ENCODE results near the gene FCER2.
"Not testable (repeated sequence)": the region's sequence is repeated elsewhere in the genome, so short reads cannot be mapped to it uniquely, and the experiment has no call there.

The FCER2 gene

GRCh38 chr19:7643629-7644549 is 58.0 kb downstream of the FCER2 start:
- H3K4me3 Mint-ChIP-seq; H3K27ac Mint-ChIP-seq; H3K4me1 Mint-ChIP-seq (ENCODE audit: low read depth); H3K27me3 Mint-ChIP-seq; H3K9me3 Mint-ChIP-seq: not testable (repeated sequence)
- H3K36me3 Mint-ChIP-seq (ENCODE audit: low read depth): peaks cover 19% of the 10 kb centered on the region

- H3K9me3 Mint-ChIP-seq: no peaks in the 10 kb centered on the region
- no peak overlapping the region for H3K27ac Mint-ChIP-seq
- H3K4me1 Mint-ChIP-seq (ENCODE audit: low read depth): peaks cover 8% of the 10 kb centered on the region
- peaks cover 19% of the 10 kb centered on the region for H3K36me3 Mint-ChIP-seq (ENCODE audit: low read depth)
- H3K27me3 Mint-ChIP-seq: no peaks in the 10 kb centered on the region
- H3K4me3 Mint-ChIP-seq: no peak overlapping the region
These were observed 58.9 kb downstream of the FCER2 start for GRCh38 chr19:7643031-7643415.

- Mint-ChIP-seq H3K4me1 (ENCODE audit: low read depth) (peaks cover 13% of the 10 kb centered on the region), H3K36me3 (ENCODE audit: low read depth) (peaks cover 19% of the 10 kb centered on the region), H3K9me3 (no peaks in the 10 kb centered on the region), H3K4me3 (no peak overlapping the region), H3K27me3 (no peaks in the 10 kb centered on the region), H3K27ac (no peak overlapping the region)
These were observed 59.5 kb downstream of the FCER2 start for GRCh38 chr19:7642295-7643030.

GRCh38 chr19:7641290-7642276 is 60.3 kb downstream of the FCER2 start:
- peaks cover 16% of the 10 kb centered on the region for H3K4me1 Mint-ChIP-seq (ENCODE audit: low read depth)
- no peak overlapping the region for H3K4me3 Mint-ChIP-seq
- no peak overlapping the region for H3K27ac Mint-ChIP-seq
- no peaks in the 10 kb centered on the region for H3K27me3 Mint-ChIP-seq
- no peaks in the 10 kb centered on the region for H3K9me3 Mint-ChIP-seq
- peaks cover 19% of the 10 kb centered on the region for H3K36me3 Mint-ChIP-seq (ENCODE audit: low read depth)

GRCh38 chr19:7640803-7641202 is 61.1 kb downstream of the FCER2 start:
- H3K4me1 Mint-ChIP-seq (ENCODE audit: low read depth): peaks cover 24% of the 10 kb centered on the region
- H3K27ac Mint-ChIP-seq: no peak overlapping the region
- no peaks in the 10 kb centered on the region for H3K9me3 Mint-ChIP-seq
- no peak overlapping the region for H3K4me3 Mint-ChIP-seq
- H3K27me3 Mint-ChIP-seq: no peaks in the 10 kb centered on the region
- peaks cover 17% of the 10 kb centered on the region for H3K36me3 Mint-ChIP-seq (ENCODE audit: low read depth)

GRCh38 chr19:7639863-7640348 is 62.0 kb downstream of the FCER2 start:
- H3K4me1 Mint-ChIP-seq (ENCODE audit: low read depth): peaks cover 28% of the 10 kb centered on the region
- no peak overlapping the region for H3K4me3 Mint-ChIP-seq
- H3K36me3 Mint-ChIP-seq (ENCODE audit: low read depth): peaks cover 15% of the 10 kb centered on the region
- H3K27ac Mint-ChIP-seq: no peak overlapping the region
- H3K9me3 Mint-ChIP-seq: no peaks in the 10 kb centered on the region
- H3K27me3 Mint-ChIP-seq: no peaks in the 10 kb centered on the region

- Mint-ChIP-seq H3K27ac (no peak overlapping the region), H3K4me3 (no peak overlapping the region), H3K9me3 (no peaks in the 10 kb centered on the region), H3K4me1 (ENCODE audit: low read depth) (peaks cover 28% of the 10 kb centered on the region), H3K36me3 (ENCODE audit: low read depth) (peaks cover 11% of the 10 kb centered on the region), H3K27me3 (no peaks in the 10 kb centered on the region)
These were observed 63.0 kb downstream of the FCER2 start for GRCh38 chr19:7638802-7639465.
